Lung (tissue), 12 donors: ENCODE measurements around the gene TMEM47. TPM values are rescaled to one million over a fixed set of nuclear protein-coding genes. Genes with fewer than 3 reads are reported as not detected.

Experiments used
- ATAC-seq: fragments of 200-7000 bp; cut with Tn5 transposase; one replicate; pipeline ENCODE4 v1.9.1; 2020; ENCODE audit warnings: moderate number of reproducible peaks; ENCODE audit not compliant: insufficient read depth, low FRiP score
- DNase-seq, 3 donors: peaks; one replicate each; pipeline ENCODE4 v3.0.0-alpha.2; 2013 to 2017
- H3K27ac ChIP-seq, 2 donors: one replicate each; pipeline ENCODE4 v1.5.1; 2013; ENCODE audit warnings: mild to moderate bottlenecking in 2 of 2, moderate library complexity in 2 of 2, control low read depth in 1 of 2, inconsistent platforms in 1 of 2, low read depth in 1 of 2, low read length in 1 of 2
- H3K27me3 ChIP-seq, 3 donors: one replicate each; pipeline ENCODE4 v1.5.1; 2013; ENCODE audit warnings: low read length in 2 of 3; ENCODE audit not compliant: control insufficient read depth in 3 of 3, insufficient read depth in 3 of 3
- H3K36me3 ChIP-seq, 4 donors: one replicate each; pipeline ENCODE4 v1.5.1; 2013; ENCODE audit warnings: low read length in 4 of 4, mild to moderate bottlenecking in 1 of 4, moderate library complexity in 1 of 4; ENCODE audit not compliant: control insufficient read depth in 4 of 4, insufficient read depth in 4 of 4
- H3K4me1 ChIP-seq, 5 donors: one replicate each; pipeline ENCODE4 v1.5.1; 2013; ENCODE audit warnings: low read length in 5 of 5, mild to moderate bottlenecking in 2 of 5, moderate library complexity in 1 of 5; ENCODE audit not compliant: control insufficient read depth in 5 of 5, insufficient read depth in 5 of 5
- H3K4me3 ChIP-seq: one replicate; pipeline ENCODE4 v1.5.1; 2013; ENCODE audit warnings: mild to moderate bottlenecking, control low read depth, moderate library complexity
- H3K9ac ChIP-seq, 2 donors: one replicate each; pipeline ENCODE4 v1.5.1; 2013; ENCODE audit warnings: low read length in 2 of 2, control low read depth in 1 of 2; ENCODE audit not compliant: insufficient read depth in 1 of 2
- H3K9me3 ChIP-seq, 4 donors: one replicate each; pipeline ENCODE4 v1.5.1; 2013; ENCODE audit warnings: low read length in 3 of 4, mild to moderate bottlenecking in 1 of 4, moderate library complexity in 1 of 4; ENCODE audit not compliant: control insufficient read depth in 4 of 4, insufficient read depth in 3 of 4
- WGBS, 2 donors: extraction: QIAGEN DNeasy Blood & Tissue Kit; methylation state at CpG; one replicate each; pipeline ENCODE4 v1.1.7; 2013; 5-methylcytosine and 5-hydroxymethylcytosine counted together
- polyA plus RNA-seq, 2 donors: library from polyadenylated mRNA; stranded (reverse); fragments of 200-250 nt; gene quantifications; one replicate each; pipeline ENCODE4 v1.2.1, GENCODE V29; 2013
- total RNA-seq, 2 donors: library from RNA; depleted of rRNA in 1 of 2; stranded (reverse); fragments of >200 nt in 1 of 2; gene quantifications; one replicate each; pipeline ENCODE4 v1.2.1, GENCODE V29; 2014 to 2021
- TF ChIP-seq, protein P1 (sequence below): IDR thresholded peaks from 2 replicates; pipeline ENCODE4 v1.5.1; 2012; ENCODE audit warnings: mild to moderate bottlenecking; ENCODE audit errors: control extremely low read depth, extremely low read depth
- donor health status: control.
- donor health status: control.
- donor health status: Bipolar disorder and iron deficiency.
- donor health status: healthy.
- donor health status: DM: yes; HTN: yes; CAD: no.

The TMEM47 gene
- total and polyA plus RNA-seq, 4 donors: 7.0 to 42.6 (median 12.4) TPM

DNA sequence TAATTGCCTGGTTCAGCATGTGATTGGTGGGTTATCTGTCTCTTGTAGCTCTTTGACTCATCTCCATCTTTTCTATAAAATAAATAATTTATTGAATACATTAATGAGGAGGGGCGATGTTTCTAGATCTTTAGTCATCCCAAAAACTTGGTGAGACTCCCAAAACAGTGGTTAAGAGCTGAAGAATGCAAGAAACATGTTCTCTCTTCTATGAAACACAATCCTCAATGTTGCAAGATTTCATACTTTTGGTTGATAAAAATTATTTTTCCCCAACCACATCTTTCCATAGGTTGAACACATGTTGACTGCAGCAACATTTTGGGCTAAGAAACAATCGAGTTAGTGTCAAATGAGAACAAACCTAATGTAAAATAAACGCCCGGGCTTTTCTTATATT lies 1.2 kb upstream of the TMEM47 start:
- TF ChIP-seq, protein P1, sequence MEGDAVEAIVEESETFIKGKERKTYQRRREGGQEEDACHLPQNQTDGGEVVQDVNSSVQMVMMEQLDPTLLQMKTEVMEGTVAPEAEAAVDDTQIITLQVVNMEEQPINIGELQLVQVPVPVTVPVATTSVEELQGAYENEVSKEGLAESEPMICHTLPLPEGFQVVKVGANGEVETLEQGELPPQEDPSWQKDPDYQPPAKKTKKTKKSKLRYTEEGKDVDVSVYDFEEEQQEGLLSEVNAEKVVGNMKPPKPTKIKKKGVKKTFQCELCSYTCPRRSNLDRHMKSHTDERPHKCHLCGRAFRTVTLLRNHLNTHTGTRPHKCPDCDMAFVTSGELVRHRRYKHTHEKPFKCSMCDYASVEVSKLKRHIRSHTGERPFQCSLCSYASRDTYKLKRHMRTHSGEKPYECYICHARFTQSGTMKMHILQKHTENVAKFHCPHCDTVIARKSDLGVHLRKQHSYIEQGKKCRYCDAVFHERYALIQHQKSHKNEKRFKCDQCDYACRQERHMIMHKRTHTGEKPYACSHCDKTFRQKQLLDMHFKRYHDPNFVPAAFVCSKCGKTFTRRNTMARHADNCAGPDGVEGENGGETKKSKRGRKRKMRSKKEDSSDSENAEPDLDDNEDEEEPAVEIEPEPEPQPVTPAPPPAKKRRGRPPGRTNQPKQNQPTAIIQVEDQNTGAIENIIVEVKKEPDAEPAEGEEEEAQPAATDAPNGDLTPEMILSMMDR: no peak
- DNase-seq (no peak), ATAC-seq (no peak)
- Histone ChIP-seq H3K27ac (no peak overlapping the region), H3K36me3 (no peaks in the 10 kb centered on the region), H3K9ac (no peak overlapping the region), H3K4me3 (no peak overlapping the region), H3K27me3 (peaks cover 0 to 11% (median 4%) of the 10 kb centered on the region in 3 donors), H3K9me3 (peaks cover 0 to 2% (median 0%) of the 10 kb centered on the region in 4 donors), H3K4me1 (peaks cover 0 to 4% (median 0%) of the 10 kb centered on the region in 5 donors)
- WGBS, 2 donors: 75 to 91% methylated on average over 4 of the region's 4 CpGs

DNA sequence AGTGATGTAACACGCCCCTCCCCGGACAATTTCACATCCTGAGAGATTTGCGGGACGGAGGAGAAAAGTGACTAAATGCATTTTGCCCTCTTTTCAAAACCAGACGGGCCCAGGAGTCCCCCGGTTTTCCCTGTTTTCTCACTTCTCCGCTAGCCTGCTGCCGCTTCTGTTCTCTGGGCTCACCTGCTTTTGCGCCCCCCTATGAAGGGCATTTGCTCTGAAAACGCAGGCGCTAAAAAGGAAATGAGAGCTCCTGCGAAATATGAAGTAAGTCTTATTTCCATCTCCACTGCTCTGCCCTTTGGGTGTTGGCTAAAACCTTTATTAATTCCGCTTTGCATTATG lies 613 bp upstream of the TMEM47 start:
- H3K27me3 ChIP-seq: peaks cover 0 to 13% (median 4%) of the 10 kb centered on the region in 3 donors
- peak overlapping the region in 1 of 2 donors; percentile 42 for H3K9ac ChIP-seq
- peaks cover 0 to 5% (median 0%) of the 10 kb centered on the region in 5 donors for H3K4me1 ChIP-seq
- 5 to 34% methylated on average over 11 to 13 of the region's 13 CpGs for WGBS, 2 donors
- peaks cover 0 to 2% (median 0%) of the 10 kb centered on the region in 4 donors for H3K9me3 ChIP-seq
- no peaks in the 10 kb centered on the region for H3K36me3 ChIP-seq
- H3K4me3 ChIP-seq: no peak overlapping the region
- peak overlapping the region in 1 of 2 donors; percentile 49 for H3K27ac ChIP-seq
- no peak for ATAC-seq
- TF ChIP-seq, protein P1: no peak
- no peak for DNase-seq

DNA sequence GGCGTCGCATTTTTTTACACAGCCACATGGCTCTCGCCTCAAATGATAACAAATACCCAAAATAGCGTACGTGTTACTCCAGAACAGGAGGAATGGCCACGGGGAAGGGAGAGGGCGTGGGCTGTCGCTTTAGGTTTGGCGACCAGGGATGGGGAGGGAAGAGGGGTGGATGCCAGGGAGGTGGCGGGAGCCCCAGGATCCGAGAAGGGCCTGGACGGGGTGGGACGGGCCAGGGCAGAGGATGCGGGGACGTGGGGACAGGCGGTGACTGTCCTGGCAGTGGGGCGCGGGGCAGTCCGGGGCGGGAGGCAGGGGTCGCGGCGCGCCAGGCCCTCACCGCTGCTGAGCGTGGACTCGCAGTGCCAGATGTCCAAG lies 631 bp downstream of the TMEM47 start:
- peak overlapping the region; percentile 78 to 98 for H3K27ac ChIP-seq
- H3K4me1 ChIP-seq: peaks cover 0 to 8% (median 0%) of the 10 kb centered on the region in 5 donors
- ATAC-seq: no peak
- WGBS, 2 donors: 5 to 30% methylated on average over 10 to 27 of the region's 27 CpGs
- peaks cover 0 to 2% (median 0%) of the 10 kb centered on the region in 4 donors for H3K9me3 ChIP-seq
- TF ChIP-seq, protein P1: no peak
- peaks cover 0 to 14% (median 4%) of the 10 kb centered on the region in 3 donors for H3K27me3 ChIP-seq
- DNase-seq: no peak
- H3K9ac ChIP-seq: peak overlapping the region; percentile 69 to 92
- peak overlapping the region; percentile 56 for H3K4me3 ChIP-seq
- H3K36me3 ChIP-seq: no peaks in the 10 kb centered on the region
